GM10248 (cell line): ENCODE data around the gene MORC1.

Source experiments
- CTCF ChIA-PET: fragments of 300-600 bp; sonication (Branson Sonifier 250); formaldehyde crosslinking; extraction: SDS; loops from one replicate; lab custom pipeline; 2021; ENCODE audit warnings: antibody characterized with exemption; lab: Yijun Ruan, JAX
- POLR2A ChIA-PET: fragments of 350-650 bp; sonication (Branson Sonifier 250); formaldehyde crosslinking; extraction: SDS; loops from one replicate; lab custom pipeline; 2020; ENCODE audit warnings: antibody characterized with exemption; lab: Yijun Ruan, JAX
- DNase-seq: peaks from one replicate; pipeline ENCODE4 v3.0.0; 2012; ENCODE audit errors: extremely low spot score
- CTCF ChIP-seq: IDR thresholded peaks from 2 replicates; pipeline ENCODE4 v1.5.1; 2012; ENCODE audit warnings: mild to moderate bottlenecking, low read depth; ENCODE audit errors: extremely low read depth, missing control alignments, control extremely low read depth

The MORC1 gene

GRCh38 chr3:109132801-109133473, 15.0 kb upstream of the MORC1 start:
- ChIA-PET POLR2A (no interaction called here), CTCF (interaction anchor here (1.1 to 1.8 kb wide), 2 partner anchors 10 to 19 kb away, joined by 3 to 4 read pairs; no protein-coding TSS in a partner anchor)
- DNase-seq = no peak
- no peak for TF ChIP-seq CTCF

- CTCF ChIA-PET = no interaction called here
- no peak for TF ChIP-seq CTCF
- no peak for DNase-seq
- POLR2A ChIA-PET = no interaction called here
These were observed 13.3 kb upstream of the MORC1 start for GRCh38 chr3:109131276-109131675.

GRCh38 chr3:109127553-109127952, 9.6 kb upstream of the MORC1 start:
- no peak for DNase-seq
- ChIA-PET POLR2A (no interaction called here), CTCF (no interaction called here)
- TF ChIP-seq CTCF = no peak

- POLR2A ChIA-PET = no interaction called here
- DNase-seq = no peak
- CTCF ChIA-PET = no interaction called here
- TF ChIP-seq CTCF = no peak
These were observed 8.0 kb upstream of the MORC1 start for GRCh38 chr3:109125902-109126301.

- POLR2A ChIA-PET = no interaction called here
- TF ChIP-seq CTCF = no peak
- CTCF ChIA-PET = interaction anchor here (1.4 kb wide), 1 partner anchor 10 kb away, joined by 4 read pairs; no protein-coding TSS in a partner anchor
These were observed 4.8 kb upstream of the MORC1 start for GRCh38 chr3:109122690-109123089.

GRCh38 chr3:109118584-109118983, 650 bp upstream of the MORC1 start:
- TF ChIP-seq CTCF = no peak
- CTCF ChIA-PET = no interaction called here
- POLR2A ChIA-PET = no interaction called here
- no peak for DNase-seq

More at GRCh38 chr3:109122690-109123089, 4.8 kb upstream of the MORC1 start:
- no peak for DNase-seq
